GM12878 (cell line): ENCODE data around the gene ADAMTSL2. TPM values are rescaled to one million over a fixed set of nuclear protein-coding genes. Genes with fewer than 3 reads are reported as not detected.

ENCODE experiments used
- ATAC-seq: fragments of 200-7000 bp; cut with Tn5 transposase; 3 replicates; pipeline ENCODE4 v1.9.1; 2020; ENCODE audit warnings: mild to moderate bottlenecking, moderate library complexity
- BruUV-seq: library from RNA; stranded (reverse); fragments of 400-500 nt; replicated peaks from 2 replicates; lab custom pipeline; 2021; lab: Mats Ljungman, UMichigan
- CTCF ChIA-PET: fragments of 300-600 bp; sonication (Branson Sonifier 250); formaldehyde crosslinking; extraction: SDS; loops from one replicate; lab custom pipeline; 2021; ENCODE audit warnings: inconsistent platforms; lab: Yijun Ruan, JAX
- POLR2A ChIA-PET: fragments of 350-600 bp; formaldehyde crosslinking; extraction: SDS; loops from one replicate; lab custom pipeline; 2021; ENCODE audit warnings: inconsistent platforms; lab: Charles Lee
- RAD21 ChIA-PET: fragments of 300-600 bp; sonication (Branson Sonifier 250); formaldehyde crosslinking; loops from one replicate; lab custom pipeline; 2023; ENCODE audit warnings: antibody characterized with exemption; ENCODE audit not compliant: unreplicated experiment; lab: Charles Lee
- SMC1A ChIA-PET: fragments of 300-600 bp; sonication (Branson Sonifier 250); formaldehyde crosslinking; loops from one replicate; lab custom pipeline; 2023; ENCODE audit not compliant: unreplicated experiment, uncharacterized antibody; lab: Charles Lee
- DNase-seq: peaks from one replicate; pipeline ENCODE4 v3.0.0-alpha.2; 2011; ENCODE audit warnings: low read depth, low spot score
- FAIRE-seq: peaks from 3 replicates; lab custom pipeline; 2011; peaks lifted over from hg19 to GRCh38; lab: Jason Lieb, UNC
- H2AFZ ChIP-seq: 2 replicates; pipeline ENCODE4 v1.6.0; 2011; ENCODE audit warnings: low read depth, low read length, control low read depth; ENCODE audit not compliant: control insufficient read depth
- H3K27ac ChIP-seq: 2 replicates; pipeline ENCODE4 v1.5.1; 2011; ENCODE audit warnings: control low read depth; ENCODE audit not compliant: control insufficient read depth, insufficient read depth
- H3K27me3 ChIP-seq, 2 experiments: replicated peaks in 1 of 2; 2 replicates each; pipeline versions ENCODE4 v1.6.0 to v1.6.1; 2011; ENCODE audit warnings: low read length in 1 of 2; ENCODE audit not compliant: control insufficient read depth in 2 of 2, insufficient read depth in 2 of 2
- H3K36me3 ChIP-seq, 2 experiments: 2 replicates each; pipeline ENCODE4 v1.5.1; 2011; ENCODE audit warnings: low read length in 1 of 2; ENCODE audit not compliant: control insufficient read depth in 2 of 2, insufficient read depth in 2 of 2
- H3K4me1 ChIP-seq: 2 replicates; pipeline ENCODE4 v1.6.1; 2011; ENCODE audit warnings: mild to moderate bottlenecking, low read length, moderate library complexity, mixed read lengths; ENCODE audit not compliant: control insufficient read depth, insufficient read depth
- H3K4me2 ChIP-seq: 2 replicates; pipeline ENCODE4 v1.6.0; 2011; ENCODE audit warnings: control low read depth; ENCODE audit not compliant: control insufficient read depth, insufficient read depth
- H3K4me3 ChIP-seq: fragments of 200-600 bp; sonication (generic); 2 replicates; pipeline ENCODE4 v1.5.1; 2016
- H3K79me2 ChIP-seq: 2 replicates; pipeline ENCODE4 v1.6.0; 2011; ENCODE audit warnings: low read length; ENCODE audit not compliant: control insufficient read depth, insufficient read depth
- H3K9ac ChIP-seq: 2 replicates; pipeline ENCODE4 v1.8.0; 2011; ENCODE audit warnings: low read length, control low read depth, mixed read lengths; ENCODE audit not compliant: control insufficient read depth, insufficient read depth
- H3K9me3 ChIP-seq: replicated peaks from 3 replicates; pipeline ENCODE4 v1.5.1; 2011; ENCODE audit warnings: mild to moderate bottlenecking, low read length; ENCODE audit not compliant: control insufficient read depth, insufficient read depth
- H4K20me1 ChIP-seq: 2 replicates; pipeline ENCODE4 v1.6.0; 2011; ENCODE audit not compliant: control insufficient read depth, insufficient read depth
- CBX5 ChIP-seq: sonication (generic); IDR thresholded peaks from 2 replicates; pipeline ENCODE4 v1.6.1; 2016; ENCODE audit warnings: low read depth, moderate library complexity, mild to moderate bottlenecking, inconsistent platforms
- CREB1 ChIP-seq: IDR thresholded peaks from 2 replicates; pipeline ENCODE4 v1.6.1; 2012; ENCODE audit warnings: low read depth, mild to moderate bottlenecking, inconsistent platforms
- ZNF24 ChIP-seq: fragments of 450-650 bp; IDR thresholded peaks from 2 replicates; pipeline ENCODE4 v1.6.1; 2017; ENCODE audit warnings: antibody characterized with exemption, mild to moderate bottlenecking
- WGBS: methylation state at CpG from one replicate; pipeline ENCODE4 v1.1.6; 2016; ENCODE audit warnings: low lambda C conversion rate; ENCODE audit not compliant: insufficient replicate concordance, insufficient coverage; ENCODE audit errors: missing lambda C conversion rate; 5-methylcytosine and 5-hydroxymethylcytosine counted together
- in situ Hi-C: fragments of 300-500 bp; cut with MboI; formaldehyde crosslinking; loops from 9 replicates; pipeline ENCODE4 v1.14.3; 2018; ENCODE audit warnings: mixed read lengths
- intact Hi-C: fragments of 100-400 bp; cut with micrococcal nuclease; formaldehyde crosslinking; loops from one replicate; pipeline ENCODE4 v1.14.2; 2022; ENCODE audit not compliant: unreplicated experiment
- polyA plus RNA-seq, 11 experiments: library from polyadenylated mRNA; depleted of rRNA in 4 of 11; unstranded in 6 of 11; stranded (reverse) in 5 of 11; fragments of >200 nt; fragmentation: Nextera tagmentation in 4 of 11; fragmentation: Illumina TruSeq in 1 of 11; extraction: Ambion mirVana in 4 of 11; extraction: Trizol in 1 of 11; gene quantifications; 1 replicate in 1 of 11; 2 replicates in 10 of 11; pipeline versions ENCODE4 v1.2.1 to v1.2.3, GENCODE V29; 2011 to 2016; ENCODE audit warnings: inconsistent platforms in 2 of 11, missing spikeins in 2 of 11, low read depth in 1 of 11
- total RNA-seq, 4 experiments: library from RNA; depleted of rRNA in 3 of 4; stranded (reverse); fragments of >200 nt in 3 of 4; fragmentation: Illumina TruSeq in 1 of 4; extraction: Trizol in 1 of 4; gene quantifications; 2 replicates each; pipeline versions ENCODE4 v1.2.1 to v1.2.3, GENCODE V29; 2013 to 2021
- TF ChIP-seq, protein P1 (sequence below): IDR thresholded peaks from 2 replicates; pipeline ENCODE4 v1.6.1; 2011; ENCODE audit warnings: low read depth, low read length, improper control_type of control experiment, borderline replicate concordance

Gene ADAMTSL2
- total and polyA plus RNA-seq, 10 of the 15 experiments (the other 5 are each of a cell fraction or from before 2014, with no cell fraction given): 0.07 TPM; not detected in 9

DNA sequence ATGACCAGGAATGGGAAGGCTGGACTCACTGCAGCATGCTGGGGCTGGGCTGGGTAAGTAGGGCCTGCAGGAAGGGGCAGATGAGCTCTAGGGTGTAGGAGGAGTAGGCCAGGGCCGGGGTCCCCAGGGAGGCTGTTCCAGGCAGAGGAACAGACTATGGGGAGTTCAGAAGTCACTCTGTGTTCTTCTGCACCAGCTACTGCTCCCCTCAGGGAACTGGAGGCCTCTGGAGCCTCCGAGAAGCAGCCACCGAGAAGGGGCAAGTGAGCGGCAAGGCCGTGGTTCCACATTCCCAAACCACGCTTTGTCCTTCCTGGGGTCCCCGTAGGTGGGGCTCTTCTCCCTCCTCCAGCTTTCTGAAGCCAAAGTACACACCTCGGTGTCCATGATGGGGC is 47.2 kb upstream of the ADAMTSL2 start:
- in situ Hi-C loops (loop anchor here (5.0 kb wide), 1 partner anchor 300 kb away; no protein-coding TSS in a partner anchor), intact Hi-C loops (loop anchor here (10.0 kb wide), 1 partner anchor 463 kb away; no protein-coding TSS in a partner anchor)
- Histone ChIP-seq H3K4me2 (no peak overlapping the region), H3K79me2 (no peaks in the 10 kb centered on the region), H3K27me3 (no peaks in the 10 kb centered on the region; a peak in 3 of 4 replicates), H2AFZ (no peak overlapping the region), H3K9ac (no peak overlapping the region), H3K27ac (no peak overlapping the region), H4K20me1 (no peaks in the 10 kb centered on the region), H3K9me3 (no peaks in the 10 kb centered on the region; the same call in 2 of the 3 replicates), H3K4me3 (no peak overlapping the region), H3K36me3 (no peaks in the 10 kb centered on the region), H3K4me1 (peaks cover 3% of the 10 kb centered on the region)
- WGBS: 35% methylated on average over 8 of the region's 8 CpGs
- no peak for TF ChIP-seq CBX5
- POLR2A ChIA-PET: no interaction called here
- DNase-seq (no peak), FAIRE-seq (no peak), ATAC-seq (no peak)
- CTCF ChIA-PET: interaction anchor here (0.6 to 7.7 kb wide), 17 partner anchors 8 to 382 kb away, joined by 3 to 61 read pairs (median 5); partner anchors contain the start of genes CACFD1 and REXO4
- SMC1A ChIA-PET: interaction anchor here (1.2 kb wide), 1 partner anchor 8 kb away, joined by 3 read pairs; the partner anchor contains the start of gene SLC2A6
- no TSS peak for BruUV-seq
- RAD21 ChIA-PET: interaction anchor here (1.0 to 2.2 kb wide), 2 partner anchors 12 to 48 kb away, joined by 3 to 7 read pairs; no protein-coding TSS in a partner anchor

- ATAC-seq: no peak
- H3K27me3 ChIP-seq: no peaks in the 10 kb centered on the region; a peak in 3 of 4 replicates
- no peak for FAIRE-seq
- H2AFZ ChIP-seq: no peak overlapping the region
- no peaks in the 10 kb centered on the region for H3K9me3 ChIP-seq
- no peaks in the 10 kb centered on the region for H3K36me3 ChIP-seq
- no peak overlapping the region for H3K4me3 ChIP-seq
- in situ Hi-C loops: loop anchor here (5.0 kb wide), 1 partner anchor 301 kb away; no protein-coding TSS in a partner anchor
- no peak for DNase-seq
- intact Hi-C loops: loop anchor here (10.0 kb wide), 1 partner anchor 464 kb away; no protein-coding TSS in a partner anchor
- no peak overlapping the region for H3K9ac ChIP-seq
- WGBS: 26% methylated on average over 17 of the region's 18 CpGs
- ChIA-PET RAD21 (interaction anchor here (1.2 kb wide), 2 partner anchors 45 to 302 kb away, joined by 3 read pairs; partner anchors contain the start of gene ADAMTSL2), CTCF (interaction anchor here (0.8 to 7.7 kb wide), 2 partner anchors 249 to 301 kb away, joined by 3 to 61 read pairs; no protein-coding TSS in a partner anchor), SMC1A (no interaction called here), POLR2A (no interaction called here)
- TF ChIP-seq CREB1: no peak
- TF ChIP-seq ZNF24: no peak
- TF ChIP-seq, protein P1, sequence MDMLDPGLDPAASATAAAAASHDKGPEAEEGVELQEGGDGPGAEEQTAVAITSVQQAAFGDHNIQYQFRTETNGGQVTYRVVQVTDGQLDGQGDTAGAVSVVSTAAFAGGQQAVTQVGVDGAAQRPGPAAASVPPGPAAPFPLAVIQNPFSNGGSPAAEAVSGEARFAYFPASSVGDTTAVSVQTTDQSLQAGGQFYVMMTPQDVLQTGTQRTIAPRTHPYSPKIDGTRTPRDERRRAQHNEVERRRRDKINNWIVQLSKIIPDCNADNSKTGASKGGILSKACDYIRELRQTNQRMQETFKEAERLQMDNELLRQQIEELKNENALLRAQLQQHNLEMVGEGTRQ: no peak
- H3K79me2 ChIP-seq: no peaks in the 10 kb centered on the region
- H4K20me1 ChIP-seq: no peaks in the 10 kb centered on the region
- no peak overlapping the region for H3K27ac ChIP-seq
- no peak overlapping the region for H3K4me2 ChIP-seq
- BruUV-seq: no TSS peak
- H3K4me1 ChIP-seq: peaks cover 3% of the 10 kb centered on the region
These were observed 45.7 kb upstream of the ADAMTSL2 start for GRCh38 chr9:133488686-133489252.
